Psoas muscle (tissue), 8 donors: ENCODE data around the gene SH3BP1. TPM values are rescaled to one million over a fixed set of nuclear protein-coding genes. Genes with fewer than 3 reads are reported as not detected.

Experiments
- ATAC-seq, 4 donors: fragments of 200-7000 bp; cut with Tn5 transposase; one replicate each; pipeline ENCODE4 v1.9.1; 2020; ENCODE audit warnings: moderate library complexity in 3 of 4, mild to moderate bottlenecking in 2 of 4
- DNase-seq, 2 donors: peaks; one replicate each; pipeline ENCODE4 v3.0.0-alpha.2; 2020
- H3K27ac ChIP-seq: fragments of 200-600 bp; one replicate; pipeline ENCODE4 v1.8.0; 2022
- H3K27me3 ChIP-seq, 3 donors: fragments of 200-600 bp in 1 of 3; one replicate each; pipeline versions ENCODE4 v1.6.1 to v1.8.0; 2013 to 2022; ENCODE audit warnings: low read length in 2 of 3, mild to moderate bottlenecking in 2 of 3, moderate library complexity in 1 of 3; ENCODE audit not compliant: insufficient read depth in 3 of 3
- H3K36me3 ChIP-seq, 2 donors: fragments of 200-600 bp in 1 of 2; one replicate each; pipeline versions ENCODE4 v1.6.1 to v1.8.0; 2013 to 2022; ENCODE audit warnings: low read depth in 1 of 2, mild to moderate bottlenecking in 1 of 2, moderate library complexity in 1 of 2; ENCODE audit not compliant: insufficient read depth in 1 of 2
- H3K4me1 ChIP-seq: fragments of 200-600 bp; one replicate; pipeline ENCODE4 v1.8.0; 2022
- H3K4me3 ChIP-seq: fragments of 200-600 bp; one replicate; pipeline ENCODE4 v1.8.0; 2022; ENCODE audit warnings: mild to moderate bottlenecking
- H3K9me3 ChIP-seq: fragments of 200-600 bp; one replicate; pipeline ENCODE4 v1.8.0; 2022
- WGBS, 3 donors: extraction: QIAGEN DNeasy Blood & Tissue Kit; methylation state at CpG; one replicate each; pipeline versions ENCODE4 v1.1.6 to v1.1.7; 2013; 5-methylcytosine and 5-hydroxymethylcytosine counted together
- intact Hi-C, 2 donors: fragments of 100-400 bp; cut with DNase I; formaldehyde crosslinking; loops; one replicate each; pipeline versions ENCODE4 v1.11.0 to v1.14.2; 2022
- polyA plus RNA-seq, 3 donors: library from polyadenylated mRNA; stranded (reverse); fragments of 200-250 nt; gene quantifications; one replicate each; pipeline ENCODE4 v1.2.3, GENCODE V29; 2013
- total RNA-seq, 4 donors: library from RNA; stranded (reverse); fragmentation: NEBNext Ultra II Directional in 2 of 4; extraction: Animal tissue kit (Norgen Biotek cat#: 25700) in 2 of 4; gene quantifications; one replicate each; pipeline versions ENCODE4 v1.2.1 to v1.2.4, GENCODE V29; 2021 to 2023
- TF ChIP-seq, protein P1 (sequence below): fragments of 200-600 bp; IDR thresholded peaks from one replicate; pipeline ENCODE4 v1.8.0; 2022; ENCODE audit warnings: antibody characterized with exemption
- donor health status: healthy with polysubstance abuse.
- donor health status: DM: no; HTN: no; CAD: no; lungs with moderate emphysema.
- donor health status: Bipolar disorder and iron deficiency.
- donor health status: healthy.
- donor health status: DM: yes; HTN: yes; CAD: no.
- donor health status: DM: no; HTN: no; CAD: no.
- donor health status: DM: no; HTN: no; CAD: no.
- donor health status: DM: yes; HTN: yes; CAD: no.

The SH3BP1 gene
- total and polyA plus RNA-seq, 7 donors, result 0.20 to 2.4 (median 1.4) TPM

DNA sequence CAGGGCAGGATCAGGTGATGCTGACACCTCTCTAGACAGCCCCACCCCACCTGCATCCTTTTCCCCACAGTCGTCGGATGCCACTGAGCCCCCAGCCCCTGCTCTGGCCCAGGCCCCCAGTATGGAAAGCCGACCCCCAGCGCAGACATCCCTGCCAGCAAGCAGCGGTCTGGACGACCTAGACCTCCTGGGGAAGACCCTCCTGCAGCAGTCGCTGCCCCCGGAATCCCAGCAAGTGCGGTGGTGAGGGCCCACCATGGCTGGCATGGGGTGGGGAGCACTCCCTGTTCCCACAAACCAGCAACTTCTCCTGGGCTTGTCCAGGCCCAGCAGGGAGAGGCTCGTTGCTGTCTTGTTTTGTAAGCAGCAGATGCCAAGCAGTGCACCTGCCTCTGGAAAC, 9.5 kb upstream of the SH3BP1 start:
- H3K27ac ChIP-seq, result no peak overlapping the region
- no peaks in the 10 kb centered on the region for H3K27me3 ChIP-seq
- H3K4me3 ChIP-seq, result no peak overlapping the region
- 84 to 87% (median 85%) methylated on average over 10 of the region's 10 CpGs for WGBS, 3 donors
- TF ChIP-seq, protein P1, sequence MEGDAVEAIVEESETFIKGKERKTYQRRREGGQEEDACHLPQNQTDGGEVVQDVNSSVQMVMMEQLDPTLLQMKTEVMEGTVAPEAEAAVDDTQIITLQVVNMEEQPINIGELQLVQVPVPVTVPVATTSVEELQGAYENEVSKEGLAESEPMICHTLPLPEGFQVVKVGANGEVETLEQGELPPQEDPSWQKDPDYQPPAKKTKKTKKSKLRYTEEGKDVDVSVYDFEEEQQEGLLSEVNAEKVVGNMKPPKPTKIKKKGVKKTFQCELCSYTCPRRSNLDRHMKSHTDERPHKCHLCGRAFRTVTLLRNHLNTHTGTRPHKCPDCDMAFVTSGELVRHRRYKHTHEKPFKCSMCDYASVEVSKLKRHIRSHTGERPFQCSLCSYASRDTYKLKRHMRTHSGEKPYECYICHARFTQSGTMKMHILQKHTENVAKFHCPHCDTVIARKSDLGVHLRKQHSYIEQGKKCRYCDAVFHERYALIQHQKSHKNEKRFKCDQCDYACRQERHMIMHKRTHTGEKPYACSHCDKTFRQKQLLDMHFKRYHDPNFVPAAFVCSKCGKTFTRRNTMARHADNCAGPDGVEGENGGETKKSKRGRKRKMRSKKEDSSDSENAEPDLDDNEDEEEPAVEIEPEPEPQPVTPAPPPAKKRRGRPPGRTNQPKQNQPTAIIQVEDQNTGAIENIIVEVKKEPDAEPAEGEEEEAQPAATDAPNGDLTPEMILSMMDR, result no peak
- H3K4me1 ChIP-seq, result peaks cover 44% of the 10 kb centered on the region
- DNase-seq (no peak), ATAC-seq (no peak)
- no peaks in the 10 kb centered on the region for H3K9me3 ChIP-seq
- H3K36me3 ChIP-seq, result peaks cover 0 to 60% of the 10 kb centered on the region in 2 donors
- intact Hi-C loops, result no loop called here

DNA sequence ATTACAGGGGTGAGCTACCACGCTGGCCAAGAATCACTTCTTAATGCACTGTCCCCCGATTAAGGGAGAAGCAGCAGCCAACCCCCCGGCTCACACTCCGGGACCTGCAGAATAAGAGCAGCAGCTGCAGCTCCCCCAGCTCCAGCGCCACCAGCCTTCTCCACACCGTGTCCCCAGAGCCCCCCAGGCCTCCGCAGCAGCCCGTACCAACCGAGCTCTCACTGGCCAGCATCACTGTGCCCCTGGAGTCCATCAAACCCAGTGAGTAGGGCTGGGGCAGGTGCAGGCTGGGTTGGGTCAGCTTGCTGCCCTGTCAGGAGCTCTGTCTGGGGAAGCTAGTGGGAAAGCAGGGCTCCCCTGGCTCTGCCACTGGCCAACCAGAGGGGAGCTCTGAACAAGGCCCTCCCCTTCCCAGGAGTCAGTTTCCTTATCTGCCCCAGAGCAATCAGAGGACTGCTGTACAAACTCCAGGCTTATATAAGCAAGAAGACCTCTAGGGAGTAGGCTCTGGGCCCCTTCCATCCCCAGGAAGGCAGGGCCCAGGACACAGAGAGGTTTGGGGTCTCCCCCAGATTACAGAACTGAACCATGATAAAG, 8.5 kb upstream of the SH3BP1 start:
- peaks cover 0 to 56% of the 10 kb centered on the region in 2 donors for H3K36me3 ChIP-seq
- H3K9me3 ChIP-seq, result no peaks in the 10 kb centered on the region
- intact Hi-C loops, result no loop called here
- peaks cover 38% of the 10 kb centered on the region for H3K4me1 ChIP-seq
- TF ChIP-seq, protein P1, result no peak
- no peak overlapping the region for H3K4me3 ChIP-seq
- no peaks in the 10 kb centered on the region for H3K27me3 ChIP-seq
- ATAC-seq, result no peak
- no peak overlapping the region for H3K27ac ChIP-seq
- WGBS, 3 donors, result 92 to 93% (median 92%) methylated on average over 9 of the region's 9 CpGs
- DNase-seq, result no peak

DNA sequence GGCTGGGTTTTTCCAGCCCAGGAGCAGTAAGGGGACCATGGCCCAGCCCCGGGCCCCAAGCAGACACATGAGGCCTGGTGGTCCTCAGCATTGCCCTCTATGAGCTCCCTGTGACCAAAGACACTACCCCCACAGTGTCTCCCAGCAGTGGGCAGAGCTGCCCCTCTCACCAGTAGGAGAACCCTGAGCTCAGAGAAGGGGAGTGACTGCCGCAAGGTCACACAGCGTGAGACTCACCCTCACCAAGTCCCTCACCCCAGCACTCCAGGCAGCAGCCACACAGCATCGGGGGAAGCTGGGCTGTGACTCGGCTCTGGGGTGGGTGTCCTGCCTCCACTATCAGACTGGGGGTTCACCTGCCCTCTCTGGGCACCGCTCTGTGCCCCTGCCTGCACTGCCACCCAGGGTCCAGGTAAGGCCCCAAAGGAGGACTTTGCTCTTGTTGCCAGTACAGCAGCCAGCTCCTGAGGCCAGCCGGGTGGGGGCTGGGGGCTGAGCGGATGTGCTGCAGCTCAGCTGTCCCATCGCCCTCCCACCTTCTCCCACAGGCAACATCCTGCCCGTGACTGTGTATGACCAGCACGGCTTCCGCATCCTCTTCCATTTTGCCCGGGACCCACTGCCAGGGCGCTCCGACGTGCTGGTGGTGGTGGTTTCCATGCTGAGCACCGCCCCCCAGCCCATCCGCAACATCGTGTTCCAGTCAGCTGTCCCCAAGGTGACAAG, 7.9 kb upstream of the SH3BP1 start:
- DNase-seq (no peak), ATAC-seq (no peak)
- Histone ChIP-seq H3K36me3 (peaks cover 0 to 56% of the 10 kb centered on the region in 2 donors), H3K4me1 (peaks cover 31% of the 10 kb centered on the region), H3K4me3 (no peak overlapping the region), H3K9me3 (no peaks in the 10 kb centered on the region), H3K27ac (no peak overlapping the region), H3K27me3 (no peaks in the 10 kb centered on the region)
- 79 to 88% (median 81%) methylated on average over 19 of the region's 19 CpGs for WGBS, 3 donors
- TF ChIP-seq, protein P1, result no peak
- intact Hi-C loops, result no loop called here

DNA sequence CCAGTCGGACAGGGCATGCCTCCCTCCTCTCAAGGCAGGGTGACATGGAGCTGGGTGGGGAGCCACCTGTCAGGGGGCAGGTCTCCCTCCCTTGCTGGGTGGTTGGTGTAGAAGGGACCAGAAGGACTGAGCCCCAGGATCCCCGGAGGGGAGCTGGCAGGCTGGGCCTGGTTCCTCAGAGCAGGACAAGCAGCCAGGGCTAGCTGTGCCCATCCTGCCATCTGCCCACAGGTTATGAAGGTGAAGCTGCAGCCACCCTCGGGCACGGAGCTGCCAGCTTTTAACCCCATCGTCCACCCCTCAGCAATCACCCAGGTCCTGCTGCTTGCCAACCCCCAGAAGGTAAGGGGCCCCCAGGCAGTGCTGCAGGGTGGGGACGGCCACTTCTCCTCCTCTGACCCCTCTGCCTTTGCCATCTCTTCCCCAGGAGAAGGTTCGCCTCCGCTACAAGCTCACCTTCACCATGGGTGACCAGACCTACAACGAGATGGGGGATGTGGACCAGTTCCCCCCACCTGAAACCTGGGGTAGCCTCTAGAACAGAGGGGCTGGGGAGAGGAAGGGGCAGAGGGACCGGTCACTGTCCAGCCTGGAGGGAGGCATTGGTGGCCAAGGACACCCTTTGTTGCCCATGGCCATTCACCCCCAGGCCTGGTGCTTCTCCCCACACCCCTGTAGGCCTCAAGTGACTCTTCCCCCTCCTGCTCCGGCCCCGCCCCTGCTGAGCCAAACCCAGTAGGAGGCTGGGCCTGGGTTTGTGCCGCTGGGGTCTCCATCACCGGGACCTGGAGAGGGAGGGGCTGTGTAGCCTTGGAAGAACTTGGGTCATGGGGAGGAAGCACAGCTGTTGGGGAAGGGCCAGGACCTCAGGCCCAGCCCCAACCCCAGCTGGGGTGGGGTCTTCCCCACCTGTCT, 7.0 kb upstream of the SH3BP1 start:
- intact Hi-C loops, result no loop called here
- Histone ChIP-seq H3K4me1 (peaks cover 23% of the 10 kb centered on the region), H3K27ac (peak overlapping the region; percentile 58), H3K27me3 (no peaks in the 10 kb centered on the region), H3K4me3 (no peak overlapping the region), H3K9me3 (no peaks in the 10 kb centered on the region), H3K36me3 (peaks cover 0 to 54% of the 10 kb centered on the region in 2 donors)
- DNase-seq (no peak), ATAC-seq (no peak)
- 71 to 76% (median 73%) methylated on average over 14 of the region's 14 CpGs for WGBS, 3 donors
- TF ChIP-seq, protein P1, result no peak
